ENCODE data around the gene ARIH2. TPM values are rescaled to one million over a fixed set of nuclear protein-coding genes. Genes with fewer than 3 reads are reported as not detected.
A peak's percentile ranks its signal among the peaks of the same experiment; 100 is the strongest.

Gene ARIH2
- total and polyA plus RNA-seq, 2 of the 8 experiments (the other 6 are each of a cell fraction or from before 2014, with no cell fraction given): 72.9 to 136 TPM

DNA sequence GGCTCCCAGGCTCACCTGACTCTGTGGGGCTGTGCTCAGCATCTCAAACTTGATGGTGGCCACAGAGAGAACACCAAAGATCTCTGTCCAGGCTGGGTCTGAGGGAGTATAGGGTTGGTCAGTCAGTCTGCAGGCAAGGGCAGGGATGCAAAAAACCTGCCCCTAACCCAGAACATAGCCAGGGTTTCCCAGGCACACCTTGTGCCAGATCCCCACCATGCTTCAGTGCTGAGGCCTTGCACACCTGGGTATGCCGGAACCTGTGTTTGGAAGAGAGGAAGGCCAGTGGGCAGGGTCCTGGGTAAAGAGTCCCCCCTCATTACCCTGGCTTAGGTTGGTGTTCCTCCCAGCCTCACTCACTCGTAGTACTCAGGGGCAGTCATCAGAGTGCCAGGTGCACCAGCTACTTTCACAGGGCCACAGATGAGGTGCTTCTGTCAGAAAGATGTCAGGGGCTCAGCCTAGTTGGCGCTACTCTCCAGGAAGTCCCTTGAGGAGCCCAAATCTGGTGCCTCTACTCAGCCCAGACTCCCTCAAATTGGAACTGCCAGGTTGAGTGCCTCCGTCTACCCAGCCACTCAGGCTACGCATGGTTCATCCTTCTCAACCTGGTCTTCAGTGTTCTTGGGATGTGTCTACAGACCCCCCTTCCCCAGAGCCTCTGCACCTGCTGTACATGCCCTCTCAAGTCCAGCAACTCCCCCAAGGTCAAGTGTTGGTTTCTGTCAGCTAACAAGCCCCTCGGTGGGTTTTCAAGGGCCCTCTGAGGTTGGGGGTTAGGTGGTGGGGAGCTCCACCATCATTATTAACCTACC lies 98.0 kb downstream of the ARIH2 start:
- Histone ChIP-seq H4K20me1 (replicated peaks in 1 of 2; ENCODE audit: control insufficient read depth in 1 of 2, insufficient read depth in 2 of 2, low read length in 2 of 2) (peaks cover 36 to 38% of the 10 kb centered on the region in 2 experiments), H2BK5ac (ENCODE audit: low read depth, low read length) (no peak overlapping the region), H3K4me2 (ENCODE audit: insufficient read depth in 1 of 2, low read depth in 2 of 2, low read length in 2 of 2) (peak overlapping the region in 1 of 2 experiments; percentile 88; a peak in 2 of 4 replicates), H3K27ac (ENCODE audit: low read depth, low read length) (no peak overlapping the region), H3K23me2 (ENCODE audit: low read depth, low read length) (peaks cover 24% of the 10 kb centered on the region), H3K14ac (ENCODE audit: insufficient read length) (no peak overlapping the region), H3K4me3 (ENCODE audit: extremely low read depth in 1 of 4, insufficient read depth in 2 of 4, low read depth in 3 of 4, low read length in 4 of 4) (peak overlapping the region in 2 of 4 experiments; percentile 7 to 77; a peak in 1 of 8 replicates), H3K27me3 (replicated peaks in 1 of 4; ENCODE audit: control insufficient read depth in 3 of 4, extremely low read depth in 1 of 4, insufficient read depth in 3 of 4, low read length in 3 of 4) (no peaks in the 10 kb centered on the region), H4K5ac (ENCODE audit: insufficient read length, low read depth, low read length) (no peak overlapping the region), H3K4ac (replicated peaks; ENCODE audit: insufficient read length, low read depth, low read length) (no peak overlapping the region), H2AFZ (ENCODE audit: low read length) (no peak overlapping the region), H3K36me3 (ENCODE audit: control insufficient read depth in 2 of 4, insufficient read depth in 4 of 4, low read length in 3 of 4) (peaks cover 15 to 47% (median 28%) of the 10 kb centered on the region in 4 experiments), H3K56ac (replicated peaks; ENCODE audit: insufficient read length, low read depth, low read length) (no peak overlapping the region), H2BK20ac (ENCODE audit: low read length) (no peak overlapping the region), H3K4me1 (replicated peaks in 1 of 4; ENCODE audit: control insufficient read depth in 3 of 4, insufficient read depth in 4 of 4, low read length in 3 of 4) (peaks cover 0 to 14% (median 7%) of the 10 kb centered on the region in 4 experiments; a peak in 6 of 7 replicates), H4K8ac (ENCODE audit: extremely low read depth, insufficient read depth, low read length) (peak overlapping the region; percentile 65; the same call in 1 of the 2 replicates), H3K23ac (ENCODE audit: insufficient read length) (no peak overlapping the region), H3K79me1 (ENCODE audit: low read depth, low read length) (peaks cover 13% of the 10 kb centered on the region), H3K18ac (ENCODE audit: extremely low read depth, low read length) (no peak overlapping the region), H2BK15ac (ENCODE audit: low read length) (no peak overlapping the region), H3K9ac (replicated peaks in 1 of 4; ENCODE audit: extremely low read depth in 1 of 4, low read depth in 3 of 4, low read length in 3 of 4) (no peak overlapping the region), H3K79me2 (ENCODE audit: control insufficient read depth in 1 of 2, insufficient read depth in 2 of 2, low read length in 2 of 2) (peaks cover 0 to 30% of the 10 kb centered on the region in 2 experiments; a peak in 2 of 4 replicates), H3K9me3 (ENCODE audit: insufficient read depth in 2 of 2, low read depth in 1 of 2, low read length in 1 of 2) (no peaks in the 10 kb centered on the region), H2BK12ac (ENCODE audit: low read depth, low read length) (no peak overlapping the region), H2AK5ac (ENCODE audit: low read depth, low read length) (no peak overlapping the region), H2BK120ac (replicated peaks; ENCODE audit: low read depth, low read length) (no peak overlapping the region), H4K91ac (replicated peaks; ENCODE audit: insufficient read length, low read length) (no peak overlapping the region)
- no peak for FAIRE-seq
- WGBS, 2 experiments (ENCODE audit: extremely low coverage in 1 of 2, insufficient coverage in 1 of 2, insufficient read length in 1 of 2, insufficient replicate concordance in 2 of 2, low coverage in 1 of 2, low lambda C conversion rate in 2 of 2, missing lambda C conversion rate in 1 of 2): 92% methylated on average over 6 of the region's 6 CpGs; no CpG with 5 or more reads in 1 of the 2 experiments
- TF ChIP-seq POLR2A (IDR thresholded peaks at IDR 0.05; ENCODE audit: control extremely low read depth in 1 of 2, low read depth in 2 of 2, low read length in 2 of 2): peak in 1 of 2 experiments; percentile 60; a peak in 2 of 3 replicates
- TF ChIP-seq CHD1 (IDR thresholded peaks at IDR 0.05; ENCODE audit: low read depth, low read length): no peak
- POLR2A ChIA-PET (ENCODE audit: partially characterized antibody): interaction anchor here (0.8 to 38.8 kb wide), 7 partner anchors 4 to 355 kb away, joined by 3 to 1518 read pairs (median 136); partner anchors contain the start of genes DALRD3, IMPDH2, LAMB2 and NDUFAF3
- CTCF ChIA-PET (ENCODE audit: partially characterized antibody): interaction anchor here (1.2 to 24.3 kb wide), 4 partner anchors 12 to 154 kb away, joined by 4 to 467 read pairs (median 24); partner anchors contain the start of genes KLHDC8B, P4HTM, QRICH1 and WDR6
- no peak for DNase-seq (ENCODE audit: low read depth in 1 of 2, low spot score in 2 of 2)

Data from H1 (cell line).